H1 (cell line): ENCODE data around the gene WDR27. TPM values are rescaled to one million over a fixed set of nuclear protein-coding genes. Genes with fewer than 3 reads are reported as not detected.

Source experiments
- CTCF ChIA-PET: fragments of 300-600 bp; sonication (Branson Sonifier 250); formaldehyde crosslinking; loops from one replicate; lab custom pipeline; 2021; ENCODE audit not compliant: partially characterized antibody; lab: Charles Lee
- POLR2A ChIA-PET: fragments of 300-600 bp; sonication (Branson Sonifier 250); formaldehyde crosslinking; loops from one replicate; lab custom pipeline; 2021; ENCODE audit warnings: inconsistent platforms; ENCODE audit not compliant: partially characterized antibody; lab: Charles Lee
- DNase-seq, 2 experiments: peaks; one replicate each; pipeline versions ENCODE4 v3.0.0 to v3.0.0-alpha.2; 2010 to 2022; ENCODE audit warnings: low spot score in 2 of 2, low read depth in 1 of 2, mixed read lengths in 1 of 2
- FAIRE-seq: peaks from 2 replicates; lab custom pipeline; 2011; peaks lifted over from hg19 to GRCh38; lab: Jason Lieb, UNC
- H2AFZ ChIP-seq: 2 replicates; pipeline ENCODE4 v1.8.1; 2012; ENCODE audit warnings: low read length, inconsistent platforms
- H2AK5ac ChIP-seq: 2 replicates; pipeline ENCODE4 v1.6.1; 2013; ENCODE audit warnings: low read depth, low read length
- H2BK120ac ChIP-seq: replicated peaks from 2 replicates; pipeline ENCODE3; 2013; ENCODE audit warnings: low read depth, low read length, inconsistent platforms
- H2BK12ac ChIP-seq: 2 replicates; pipeline ENCODE4 v1.6.1; 2013; ENCODE audit warnings: low read depth, low read length
- H2BK15ac ChIP-seq: 2 replicates; pipeline ENCODE4 v1.6.1; 2013; ENCODE audit warnings: low read length
- H2BK20ac ChIP-seq: 2 replicates; pipeline ENCODE4 v1.6.1; 2013; ENCODE audit warnings: low read length
- H2BK5ac ChIP-seq: 2 replicates; pipeline ENCODE4 v1.6.1; 2013; ENCODE audit warnings: low read depth, low read length
- H3K14ac ChIP-seq: 2 replicates; pipeline ENCODE4 v1.6.1; 2013; ENCODE audit warnings: inconsistent platforms; ENCODE audit not compliant: insufficient read length
- H3K18ac ChIP-seq: 2 replicates; pipeline ENCODE4 v1.6.1; 2013; ENCODE audit warnings: low read length; ENCODE audit errors: extremely low read depth
- H3K23ac ChIP-seq: 2 replicates; pipeline ENCODE4 v1.6.1; 2013; ENCODE audit warnings: inconsistent platforms; ENCODE audit not compliant: insufficient read length
- H3K23me2 ChIP-seq: 2 replicates; pipeline ENCODE4 v1.6.1; 2013; ENCODE audit warnings: low read depth, low read length
- H3K27ac ChIP-seq: 2 replicates; pipeline ENCODE4 v1.6.1; 2011; ENCODE audit warnings: low read depth, low read length, inconsistent platforms
- H3K27me3 ChIP-seq, 4 experiments: replicated peaks in 1 of 4; 1 replicate in 1 of 4; 2 replicates in 3 of 4; pipeline versions ENCODE4 v1.6.1 to v1.8.1; 2011 to 2013; ENCODE audit warnings: low read length in 3 of 4, mild to moderate bottlenecking in 3 of 4, inconsistent platforms in 2 of 4, mixed read lengths in 2 of 4, moderate library complexity in 1 of 4; ENCODE audit not compliant: control insufficient read depth in 3 of 4, insufficient read depth in 3 of 4; ENCODE audit errors: extremely low read depth in 1 of 4
- H3K36me3 ChIP-seq, 4 experiments: 2 replicates each; pipeline versions ENCODE4 v1.6.1 to v1.8.1; 2011 to 2013; ENCODE audit warnings: mild to moderate bottlenecking in 4 of 4, low read length in 3 of 4, moderate library complexity in 2 of 4, control low read depth in 1 of 4, inconsistent platforms in 1 of 4; ENCODE audit not compliant: insufficient read depth in 4 of 4, control insufficient read depth in 2 of 4
- H3K4ac ChIP-seq: replicated peaks from 2 replicates; pipeline ENCODE3; 2013; ENCODE audit warnings: low read length, low read depth, mixed read lengths, inconsistent platforms; ENCODE audit not compliant: insufficient read length
- H3K4me1 ChIP-seq, 4 experiments: replicated peaks in 1 of 4; 1 replicate in 1 of 4; 2 replicates in 3 of 4; pipeline versions ENCODE4 v1.6.1 to v1.8.1; 2011 to 2013; ENCODE audit warnings: low read length in 3 of 4, inconsistent platforms in 2 of 4, mixed read lengths in 1 of 4; ENCODE audit not compliant: insufficient read depth in 4 of 4, control insufficient read depth in 3 of 4
- H3K4me2 ChIP-seq, 2 experiments: 2 replicates each; pipeline versions ENCODE4 v1.6.1 to v1.8.1; 2011 to 2013; ENCODE audit warnings: low read depth in 2 of 2, low read length in 2 of 2, control low read depth in 1 of 2, inconsistent platforms in 1 of 2, mild to moderate bottlenecking in 1 of 2; ENCODE audit not compliant: insufficient read depth in 1 of 2
- H3K4me3 ChIP-seq, 4 experiments: fragments of 200-600, 300-600 bp in 1 of 4; sonication (generic), shearing (Covaris generic), sonication (Bioruptor Twin) in 1 of 4; 2 replicates each; pipeline versions ENCODE4 v1.5.1 to v1.8.1; 2011 to 2016; ENCODE audit warnings: low read length in 4 of 4, low read depth in 3 of 4, control low read depth in 2 of 4, inconsistent platforms in 2 of 4, mild to moderate bottlenecking in 2 of 4, mixed read lengths in 1 of 4, moderate library complexity in 1 of 4; ENCODE audit not compliant: insufficient read depth in 2 of 4; ENCODE audit errors: extremely low read depth in 1 of 4
- H3K56ac ChIP-seq: replicated peaks from 2 replicates; pipeline ENCODE3; 2013; ENCODE audit warnings: low read depth, mild to moderate bottlenecking, mixed read lengths, low read length, inconsistent platforms; ENCODE audit not compliant: insufficient read length
- H3K79me1 ChIP-seq: 2 replicates; pipeline ENCODE4 v1.6.1; 2013; ENCODE audit warnings: low read depth, low read length, control low read depth
- H3K79me2 ChIP-seq, 2 experiments: 2 replicates each; pipeline versions ENCODE4 v1.6.1 to v1.8.1; 2012 to 2013; ENCODE audit warnings: low read length in 2 of 2, mild to moderate bottlenecking in 2 of 2, inconsistent platforms in 1 of 2; ENCODE audit not compliant: insufficient read depth in 2 of 2, control insufficient read depth in 1 of 2
- H3K9ac ChIP-seq, 4 experiments: replicated peaks in 1 of 4; 1 replicate in 1 of 4; 2 replicates in 3 of 4; pipeline versions ENCODE4 v1.6.1 to v1.8.1; 2011 to 2013; ENCODE audit warnings: low read depth in 3 of 4, low read length in 3 of 4, control low read depth in 2 of 4, mild to moderate bottlenecking in 2 of 4, moderate library complexity in 2 of 4, inconsistent platforms in 1 of 4; ENCODE audit errors: extremely low read depth in 1 of 4
- H3K9me3 ChIP-seq, 2 experiments: 2 replicates each; pipeline versions ENCODE4 v1.6.1 to v1.8.1; 2012 to 2013; ENCODE audit warnings: mild to moderate bottlenecking in 2 of 2, moderate library complexity in 2 of 2, control low read depth in 1 of 2, inconsistent platforms in 1 of 2, low read depth in 1 of 2, low read length in 1 of 2, mixed read lengths in 1 of 2; ENCODE audit not compliant: insufficient read depth in 2 of 2
- H4K20me1 ChIP-seq, 2 experiments: replicated peaks in 1 of 2; 2 replicates each; pipeline versions ENCODE3 to v1.8.1; 2011 to 2013; ENCODE audit warnings: inconsistent platforms in 2 of 2, low read length in 2 of 2, mild to moderate bottlenecking in 1 of 2; ENCODE audit not compliant: insufficient read depth in 2 of 2, control insufficient read depth in 1 of 2
- H4K5ac ChIP-seq: 2 replicates; pipeline ENCODE4 v1.6.1; 2013; ENCODE audit warnings: low read length, low read depth, mixed read lengths, inconsistent platforms; ENCODE audit not compliant: insufficient read length
- H4K8ac ChIP-seq: 2 replicates; pipeline ENCODE4 v1.8.0; 2013; ENCODE audit warnings: mild to moderate bottlenecking, moderate library complexity, low read length, inconsistent platforms; ENCODE audit not compliant: insufficient read depth; ENCODE audit errors: extremely low read depth
- H4K91ac ChIP-seq: replicated peaks from 2 replicates; pipeline ENCODE3; 2013; ENCODE audit warnings: low read length, mixed read lengths, inconsistent platforms; ENCODE audit not compliant: insufficient read length
- CHD1 ChIP-seq: IDR thresholded peaks from 2 replicates; pipeline ENCODE4 v1.6.1; 2012; ENCODE audit warnings: low read depth, low read length, improper control_type of control experiment
- KDM5A ChIP-seq: fragments of 200-600 bp; IDR thresholded peaks from 2 replicates; pipeline ENCODE4 v1.7.1; 2012; ENCODE audit warnings: mild to moderate bottlenecking, low read length, inconsistent platforms, mixed read lengths
- POU5F1 ChIP-seq: IDR thresholded peaks from 2 replicates; pipeline ENCODE4 v1.6.1; 2011; ENCODE audit warnings: low read depth, mild to moderate bottlenecking, low read length, moderate library complexity
- WGBS, 2 experiments: shearing (Covaris generic) in 1 of 2; methylation state at CpG; one replicate each; pipeline versions ENCODE4 v1.1.6 to v1.1.7; 2013 to 2015; ENCODE audit warnings: low lambda C conversion rate in 2 of 2, mixed read lengths in 2 of 2, inconsistent platforms in 1 of 2, low coverage in 1 of 2, missing lambda C conversion rate in 1 of 2; ENCODE audit not compliant: insufficient replicate concordance in 2 of 2, insufficient coverage in 1 of 2, insufficient read length in 1 of 2; ENCODE audit errors: extremely low coverage in 1 of 2, missing lambda C conversion rate in 1 of 2; 5-methylcytosine and 5-hydroxymethylcytosine counted together
- polyA plus RNA-seq, 7 experiments: library from polyadenylated mRNA; depleted of rRNA in 3 of 7; stranded (reverse) in 5 of 7; unstranded in 2 of 7; fragments of >200 nt in 5 of 7; fragments of 200-250 nt in 2 of 7; gene quantifications; 1 replicate in 5 of 7; 2 replicates in 1 of 7; 4 replicates in 1 of 7; pipeline versions ENCODE4 v1.2.1 to v1.2.3, GENCODE V29; 2011 to 2013; ENCODE audit warnings: missing spikeins in 2 of 7, mixed read lengths in 2 of 7
- total RNA-seq: library from RNA; stranded (reverse); fragmentation: NEBNext Ultra II Directional; extraction: Animal tissue kit (Norgen Biotek cat#: 25700); gene quantifications from 2 replicates; pipeline ENCODE4 v1.2.1, GENCODE V29; 2021

The WDR27 gene
- total and polyA plus RNA-seq, 2 of the 8 experiments (the other 6 are each of a cell fraction or from before 2014, with no cell fraction given), result 53.6 to 68.6 TPM

- Histone ChIP-seq H4K20me1 (peaks cover 0 to 8% of the 10 kb centered on the region in 2 experiments), H3K79me1 (no peaks in the 10 kb centered on the region), H2AFZ (no peak overlapping the region), H3K27me3 (no peaks in the 10 kb centered on the region), H3K56ac (no peak overlapping the region), H4K91ac (no peak overlapping the region), H3K27ac (no peak overlapping the region), H3K18ac (no peak overlapping the region), H3K36me3 (peaks cover 3 to 19% (median 14%) of the 10 kb centered on the region in 4 experiments; a peak in 7 of 8 replicates), H3K4me3 (no peak overlapping the region), H2BK5ac (no peak overlapping the region), H2BK20ac (no peak overlapping the region), H3K79me2 (no peaks in the 10 kb centered on the region), H2BK120ac (no peak overlapping the region), H3K14ac (no peak overlapping the region), H3K9me3 (no peaks in the 10 kb centered on the region), H2BK12ac (no peak overlapping the region)
- POLR2A ChIA-PET, result no interaction called here
- FAIRE-seq, result no peak
- 97% methylated on average over 11 of the region's 11 CpGs; no CpG with 5 or more reads in 1 of the 2 experiments for WGBS, 2 experiments
- TF ChIP-seq CHD1, result no peak
- TF ChIP-seq POU5F1, result no peak
- no peak for TF ChIP-seq KDM5A
- TF ChIP-seq, all 59 proteins: peak for 0
- H4K5ac ChIP-seq, result no peak overlapping the region
- no peak overlapping the region for H4K8ac ChIP-seq
- H3K4ac ChIP-seq, result no peak overlapping the region
- DNase-seq, result no peak
- no peak overlapping the region for H2AK5ac ChIP-seq
- H3K9ac ChIP-seq, result no peak overlapping the region
- H3K4me2 ChIP-seq, result no peak overlapping the region
- no peaks in the 10 kb centered on the region for H3K4me1 ChIP-seq
- no peak overlapping the region for H2BK15ac ChIP-seq
- CTCF ChIA-PET, result no interaction called here
- no peaks in the 10 kb centered on the region for H3K23me2 ChIP-seq
- H3K23ac ChIP-seq, result no peak overlapping the region
These were observed 69.0 kb downstream of the WDR27 start for GRCh38 chr6:169632841-169633240.
